Neural cell (in vitro differentiated cells): ENCODE measurements around the gene CISH. TPM values are rescaled to one million over a fixed set of nuclear protein-coding genes. Genes with fewer than 3 reads are reported as not detected.

ENCODE experiments used
- H2AFZ ChIP-seq: fragments of 200-600, 300-800 bp; sonication (generic), shearing (Covaris generic); 2 replicates; pipeline ENCODE4 v1.6.0; 2014; ENCODE audit warnings: low read depth, mild to moderate bottlenecking, antibody characterized with exemption, low read length, moderate library complexity
- H3F3A ChIP-seq: fragments of 200-600 bp; shearing (Covaris generic); 2 replicates; pipeline ENCODE4 v1.6.1; 2016; ENCODE audit warnings: mild to moderate bottlenecking, moderate library complexity, mixed read lengths, antibody characterized with exemption, low read length; ENCODE audit not compliant: insufficient read depth, poor library complexity, severe bottlenecking
- H3K27ac ChIP-seq: fragments of 200-600, 300-800 bp; sonication (generic), shearing (Covaris generic); 2 replicates; pipeline ENCODE4 v1.5.1; 2014; ENCODE audit warnings: mild to moderate bottlenecking, low read length, moderate library complexity
- H3K27me3 ChIP-seq: fragments of 300-800, 200-600 bp; sonication (generic), shearing (Covaris generic); 2 replicates; pipeline ENCODE4 v1.6.0; 2014; ENCODE audit warnings: mild to moderate bottlenecking, low read depth, low read length, moderate library complexity; ENCODE audit not compliant: insufficient read depth
- H3K36me3 ChIP-seq: fragments of 300-800, 200-600 bp; sonication (generic), shearing (Covaris generic); 2 replicates; pipeline ENCODE4 v1.5.1; 2014; ENCODE audit warnings: mild to moderate bottlenecking, antibody characterized with exemption, low read length, moderate library complexity; ENCODE audit not compliant: insufficient read depth
- H3K4me2 ChIP-seq: fragments of 300-800, 200-600 bp; sonication (generic), shearing (Covaris generic); 2 replicates; pipeline ENCODE4 v1.6.0; 2014; ENCODE audit warnings: mild to moderate bottlenecking, low read length
- H3K4me3 ChIP-seq: fragments of 300-800, 200-600 bp; sonication (generic), shearing (Covaris generic); 2 replicates; pipeline ENCODE4 v1.5.1; 2014; ENCODE audit warnings: mild to moderate bottlenecking, low read length, moderate library complexity
- H3K79me2 ChIP-seq: fragments of 200-600 bp; shearing (Covaris generic); replicated peaks from 2 replicates; pipeline ENCODE4 v1.6.0; 2014; ENCODE audit warnings: mild to moderate bottlenecking, low read length, moderate library complexity; ENCODE audit not compliant: insufficient read depth
- H3K9ac ChIP-seq: fragments of 300-800, 200-600 bp; sonication (generic), shearing (Covaris generic); 2 replicates; pipeline ENCODE4 v1.6.1; 2016; ENCODE audit warnings: mild to moderate bottlenecking, low read length, mixed read lengths
- H3K9me2 ChIP-seq: fragments of 200-600 bp; shearing (Covaris generic); 2 replicates; pipeline ENCODE4 v1.6.1; 2016; ENCODE audit warnings: mild to moderate bottlenecking, low read length, mixed read lengths; ENCODE audit not compliant: insufficient read depth
- H3K9me3 ChIP-seq: fragments of 200-600, 300-800 bp; sonication (generic), shearing (Covaris generic); 2 replicates; pipeline ENCODE4 v1.6.1; 2016; ENCODE audit warnings: mild to moderate bottlenecking, mixed run types, low read length, moderate library complexity, mixed read lengths
- H4K20me1 ChIP-seq: fragments of 200-600 bp; shearing (Covaris generic); 2 replicates; pipeline ENCODE4 v1.6.1; 2016; ENCODE audit warnings: mild to moderate bottlenecking, mixed run types; ENCODE audit not compliant: insufficient read depth
- CTCF ChIP-seq: fragments of 450-650 bp; IDR thresholded peaks from 2 replicates; pipeline ENCODE4 v1.5.1; 2014; ENCODE audit warnings: antibody characterized with exemption, mild to moderate bottlenecking, moderate library complexity; ENCODE audit not compliant: poor library complexity, severe bottlenecking
- EP300 ChIP-seq: fragments of 450-650 bp; conservative IDR thresholded peaks from 2 replicates; pipeline ENCODE4 v1.6.1; 2014; ENCODE audit warnings: antibody characterized with exemption, mild to moderate bottlenecking, moderate library complexity; ENCODE audit not compliant: poor library complexity, severe bottlenecking
- EZH2 ChIP-seq: fragments of 200-600, 300-800 bp; shearing (Covaris generic), sonication (generic); IDR thresholded peaks from 2 replicates; pipeline ENCODE4 v1.6.1; 2014; ENCODE audit warnings: antibody characterized with exemption, low read length, borderline replicate concordance, mild to moderate bottlenecking; ENCODE audit not compliant: insufficient read depth, poor library complexity, severe bottlenecking
- MXI1 ChIP-seq: fragments of 450-650 bp; conservative IDR thresholded peaks from 2 replicates; pipeline ENCODE4 v1.6.1; 2014; ENCODE audit warnings: antibody characterized with exemption, mild to moderate bottlenecking; ENCODE audit not compliant: poor library complexity, severe bottlenecking
- POLR2AphosphoS5 ChIP-seq: IDR thresholded peaks from 2 replicates; pipeline ENCODE4 v1.6.1; 2012
- RAD21 ChIP-seq: fragments of 450-650 bp; conservative IDR thresholded peaks from 2 replicates; pipeline ENCODE4 v1.6.1; 2014; ENCODE audit warnings: antibody characterized with exemption, mild to moderate bottlenecking, moderate library complexity
- REST ChIP-seq: IDR thresholded peaks from 2 replicates; pipeline ENCODE4 v1.6.1; 2012; ENCODE audit warnings: borderline replicate concordance
- SMC3 ChIP-seq: fragments of 450-650 bp; conservative IDR thresholded peaks from 2 replicates; pipeline ENCODE4 v1.6.1; 2014; ENCODE audit warnings: antibody characterized with exemption, mild to moderate bottlenecking, moderate library complexity; ENCODE audit not compliant: poor library complexity
- TAF1 ChIP-seq: IDR thresholded peaks from 2 replicates; pipeline ENCODE4 v1.6.1; 2012; ENCODE audit warnings: low read depth
- polyA plus RNA-seq: library from polyadenylated mRNA; depleted of rRNA; stranded (reverse); fragments of >200 nt; gene quantifications from 2 replicates; pipeline ENCODE4 v1.2.3, GENCODE V29; 2014

Gene CISH
- polyA plus RNA-seq, 1 donor from 2014 or later: not detected

- Histone ChIP-seq H3K79me2 (no peaks in the 10 kb centered on the region), H3K9me2 (no peaks in the 10 kb centered on the region), H3K27me3 (no peaks in the 10 kb centered on the region), H3K9me3 (no peaks in the 10 kb centered on the region), H2AFZ (no peak overlapping the region), H4K20me1 (no peaks in the 10 kb centered on the region), H3K36me3 (no peaks in the 10 kb centered on the region), H3K4me3 (no peak overlapping the region), H3K27ac (no peak overlapping the region), H3K9ac (no peak overlapping the region), H3F3A (no peaks in the 10 kb centered on the region), H3K4me2 (no peak overlapping the region)
- TF ChIP-seq SMC3: no peak
- no peak for TF ChIP-seq POLR2AphosphoS5
- TF ChIP-seq REST: no peak
- TF ChIP-seq CTCF: no peak
- TF ChIP-seq RAD21: no peak
- TF ChIP-seq TAF1: no peak
- no peak for TF ChIP-seq EP300
- TF ChIP-seq MXI1: no peak
- TF ChIP-seq EZH2: no peak
These were observed 18.8 kb upstream of the CISH start for GRCh38 chr3:50630394-50630793.

GRCh38 chr3:50628601-50629000, 17.0 kb upstream of the CISH start:
- no peak overlapping the region for H3K4me2 ChIP-seq
- H3K4me3 ChIP-seq: no peak overlapping the region
- no peaks in the 10 kb centered on the region for H3K36me3 ChIP-seq
- H3K79me2 ChIP-seq: no peaks in the 10 kb centered on the region
- H3K9ac ChIP-seq: no peak overlapping the region
- H3K27ac ChIP-seq: no peak overlapping the region
- no peak overlapping the region for H2AFZ ChIP-seq
- no peaks in the 10 kb centered on the region for H3K9me2 ChIP-seq
- H3K27me3 ChIP-seq: no peaks in the 10 kb centered on the region
- TF ChIP-seq MXI1 (no peak), TAF1 (no peak), CTCF (no peak), EZH2 (no peak), SMC3 (no peak), RAD21 (no peak), REST (no peak), EP300 (no peak), POLR2AphosphoS5 (no peak)
- no peaks in the 10 kb centered on the region for H3F3A ChIP-seq
- H4K20me1 ChIP-seq: no peaks in the 10 kb centered on the region
- H3K9me3 ChIP-seq: no peaks in the 10 kb centered on the region
